Right atrium auricular region (tissue), 2 donors: ENCODE data around the gene CCDC50. TPM values are rescaled to one million over a fixed set of nuclear protein-coding genes. Genes with fewer than 3 reads are reported as not detected.

Source experiments
- DNase-seq: peaks from one replicate; pipeline ENCODE4 v3.0.0-alpha.2; 2019; ENCODE audit warnings: low spot score
- H3K27ac ChIP-seq, 2 donors: fragments of 200-600 bp; sonication (generic); 1 replicate in 1 of 2; 2 replicates in 1 of 2; pipeline ENCODE4 v1.5.1; 2016 to 2019
- H3K27me3 ChIP-seq, 2 donors: fragments of 200-600 bp; sonication (generic); one replicate each; pipeline versions ENCODE4 v1.5.1 to v1.6.0; 2017 to 2019
- H3K36me3 ChIP-seq: fragments of 200-600 bp; sonication (generic); one replicate; pipeline ENCODE4 v1.5.1; 2016
- H3K4me1 ChIP-seq, 2 donors: fragments of 200-600 bp; sonication (generic); one replicate each; pipeline versions ENCODE4 v1.5.1 to v1.6.0; 2017 to 2019
- H3K4me3 ChIP-seq, 2 donors: fragments of 200-600 bp; sonication (generic); 1 replicate in 1 of 2; 2 replicates in 1 of 2; pipeline ENCODE4 v1.5.1; 2017 to 2019; ENCODE audit warnings: mild to moderate bottlenecking in 1 of 2, moderate library complexity in 1 of 2
- H3K9me3 ChIP-seq, 2 donors: fragments of 200-600 bp; sonication (generic); one replicate each; pipeline ENCODE4 v1.5.1; 2019
- CTCF ChIP-seq, 2 donors: fragments of 200-600 bp; sonication (generic); IDR thresholded peaks; one replicate each; pipeline ENCODE4 v1.5.1; 2019; ENCODE audit warnings: antibody characterized with exemption in 2 of 2
- total RNA-seq, 2 donors: library from RNA; depleted of rRNA; stranded (reverse); fragments of >200 nt; gene quantifications; one replicate each; pipeline ENCODE4 v1.1.0, GENCODE V29; 2016

CCDC50 gene
- total RNA-seq, 2 donors from 2014 or later = 58.7 to 70.7 TPM

- H3K4me1 ChIP-seq = no peaks in the 10 kb centered on the region
- no peak overlapping the region for H3K27ac ChIP-seq
- no peaks in the 10 kb centered on the region for H3K36me3 ChIP-seq
- no peak overlapping the region for H3K4me3 ChIP-seq
- peaks cover 0 to 7% of the 10 kb centered on the region in 2 donors for H3K9me3 ChIP-seq
- no peaks in the 10 kb centered on the region for H3K27me3 ChIP-seq
- no peak for DNase-seq
- no peak for TF ChIP-seq CTCF (IDR thresholded peaks at IDR 0.05)
Measured at GRCh38 chr3:191438150-191438814, 109.1 kb downstream of the CCDC50 start.

- Histone ChIP-seq H3K27ac (no peak overlapping the region), H3K27me3 (no peaks in the 10 kb centered on the region), H3K4me3 (no peak overlapping the region), H3K4me1 (no peaks in the 10 kb centered on the region), H3K9me3 (peaks cover 0 to 7% of the 10 kb centered on the region in 2 donors), H3K36me3 (no peaks in the 10 kb centered on the region)
- TF ChIP-seq CTCF (IDR thresholded peaks at IDR 0.05) = no peak
- DNase-seq = no peak
Measured at GRCh38 chr3:191440532-191440931, 111.3 kb downstream of the CCDC50 start.

GRCh38 chr3:191441687-191442086 is 112.5 kb downstream of the CCDC50 start:
- Histone ChIP-seq H3K4me1 (no peaks in the 10 kb centered on the region), H3K9me3 (peaks cover 0 to 7% of the 10 kb centered on the region in 2 donors), H3K36me3 (no peaks in the 10 kb centered on the region), H3K4me3 (no peak overlapping the region), H3K27ac (no peak overlapping the region), H3K27me3 (no peaks in the 10 kb centered on the region)
- no peak for TF ChIP-seq CTCF (IDR thresholded peaks at IDR 0.05)
- DNase-seq = no peak

DNA sequence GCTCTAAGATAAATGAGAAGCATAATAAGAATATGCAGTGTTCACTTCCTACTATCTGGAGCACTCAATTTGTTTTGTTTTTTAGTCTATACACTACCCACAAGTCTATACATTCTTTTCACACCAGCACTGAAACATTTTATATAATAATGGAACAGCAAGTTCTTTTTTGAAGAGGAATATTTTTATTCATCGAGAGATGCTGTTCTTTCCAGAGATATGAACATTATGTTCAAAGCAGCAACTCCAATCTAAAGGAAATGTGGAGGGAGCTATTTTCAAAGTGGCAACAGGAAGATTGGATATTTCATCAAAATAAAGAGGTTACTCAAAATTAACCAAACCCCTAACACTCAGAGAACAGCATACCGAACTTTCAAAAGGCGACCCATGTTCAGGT is 115.4 kb downstream of the CCDC50 start:
- Histone ChIP-seq H3K4me1 (no peaks in the 10 kb centered on the region), H3K36me3 (no peaks in the 10 kb centered on the region), H3K9me3 (peaks cover 0 to 10% of the 10 kb centered on the region in 2 donors), H3K4me3 (no peak overlapping the region), H3K27me3 (no peaks in the 10 kb centered on the region), H3K27ac (no peak overlapping the region)
- TF ChIP-seq CTCF (IDR thresholded peaks at IDR 0.05) = no peak
- DNase-seq = no peak

Other genes with a start within 250 kb of the CCDC50 start
- gene OSTN, start 130.2 kb upstream of the CCDC50 start, total RNA-seq = under 1 TPM in 1 of 2 donors, not detected in 1; 0.22 TPM
- under 1 TPM in 1 of 2 donors, not detected in 1; 0.39 TPM for gene UTS2B, start 1.1 kb downstream of the CCDC50 start, total RNA-seq
- not detected for gene PYDC2, start 131.8 kb downstream of the CCDC50 start, total RNA-seq